Parathyroid adenoma (tissue), 2 donors: Measurements from ENCODE around the gene CPSF3.

Experiments used
- H2AFZ ChIP-seq: fragments of 300-600 bp; sonication (generic); one replicate; pipeline ENCODE4 v1.7.0; 2017; ENCODE audit warnings: antibody characterized with exemption, mild to moderate bottlenecking
- H3K27ac ChIP-seq: fragments of 300-600 bp; sonication (generic); one replicate; pipeline ENCODE4 v1.7.0; 2017
- H3K27me3 ChIP-seq: fragments of 300-600 bp; sonication (generic); one replicate; pipeline ENCODE4 v1.7.0; 2017; ENCODE audit warnings: low read length; ENCODE audit not compliant: control insufficient read depth, insufficient read depth
- H3K36me3 ChIP-seq: fragments of 300-600 bp; sonication (generic); one replicate; pipeline ENCODE4 v1.7.0; 2017; ENCODE audit warnings: low read length; ENCODE audit not compliant: control insufficient read depth, insufficient read depth
- H3K4me1 ChIP-seq: fragments of 300-600 bp; sonication (generic); one replicate; pipeline ENCODE4 v1.7.0; 2017; ENCODE audit warnings: control low read depth
- H3K4me2 ChIP-seq: fragments of 300-600 bp; sonication (generic); one replicate; pipeline ENCODE4 v1.7.0; 2017; ENCODE audit warnings: low read length
- H3K4me3 ChIP-seq: fragments of 300-600 bp; sonication (generic); one replicate; pipeline ENCODE4 v1.7.0; 2017; ENCODE audit warnings: low read depth, low read length
- H3K79me2 ChIP-seq: fragments of 300-600 bp; sonication (generic); one replicate; pipeline ENCODE4 v1.7.0; 2017; ENCODE audit warnings: control low read depth
- H3K9ac ChIP-seq: fragments of 300-600 bp; sonication (generic); one replicate; pipeline ENCODE4 v1.7.0; 2017; ENCODE audit warnings: mild to moderate bottlenecking
- H3K9me3 ChIP-seq: fragments of 300-600 bp; sonication (generic); one replicate; pipeline ENCODE4 v1.7.0; 2017; ENCODE audit warnings: low read length; ENCODE audit not compliant: control insufficient read depth
- TF ChIP-seq, protein P1 (sequence below): fragments of 300-600 bp; sonication (generic); IDR thresholded peaks from one replicate; pipeline ENCODE4 v1.7.0; 2017; ENCODE audit warnings: antibody characterized with exemption, mild to moderate bottlenecking
- donor health status: primary hyperparathyroidism.

Gene CPSF3

DNA sequence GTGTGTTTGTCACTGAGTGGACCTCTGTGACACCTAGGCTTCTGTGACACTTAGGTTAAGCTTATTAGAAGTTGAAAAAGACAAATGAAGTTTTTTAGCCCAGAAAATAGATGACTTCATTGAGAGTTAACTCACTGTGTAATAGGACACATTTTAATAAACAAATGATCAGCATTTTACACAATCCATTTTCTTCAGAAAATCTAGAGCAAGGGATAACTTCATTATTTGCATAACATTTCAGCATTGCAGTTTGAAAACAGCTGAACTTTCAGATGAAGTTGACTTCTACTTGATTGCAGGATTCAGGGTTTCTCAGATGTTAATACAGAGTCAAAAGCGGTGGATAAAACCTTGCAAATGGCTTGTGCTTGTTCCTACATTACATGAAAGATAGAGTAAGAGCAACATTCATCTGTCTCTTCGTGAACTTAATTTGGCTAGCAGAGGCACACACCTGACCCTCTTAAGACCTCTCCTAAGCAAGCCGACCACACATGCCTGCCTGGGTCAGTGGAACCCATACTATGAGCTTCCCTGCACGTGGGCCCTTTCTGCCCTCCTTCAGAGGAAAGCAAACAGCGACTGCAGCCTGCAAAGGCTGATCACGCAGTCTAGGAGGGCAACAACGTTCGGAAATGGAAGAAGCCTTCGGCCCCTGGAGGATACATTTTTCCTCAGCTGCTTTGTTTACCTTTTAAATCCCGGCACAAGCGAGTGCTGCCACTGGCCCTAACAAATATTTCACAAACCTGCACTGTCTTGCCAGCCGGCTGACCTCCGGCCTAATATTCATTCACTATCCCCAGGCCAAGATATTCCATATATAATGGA is 16.7 kb upstream of the CPSF3 start:
- no peaks in the 10 kb centered on the region for H3K4me1 ChIP-seq
- no peak overlapping the region for H2AFZ ChIP-seq
- TF ChIP-seq, protein P1, sequence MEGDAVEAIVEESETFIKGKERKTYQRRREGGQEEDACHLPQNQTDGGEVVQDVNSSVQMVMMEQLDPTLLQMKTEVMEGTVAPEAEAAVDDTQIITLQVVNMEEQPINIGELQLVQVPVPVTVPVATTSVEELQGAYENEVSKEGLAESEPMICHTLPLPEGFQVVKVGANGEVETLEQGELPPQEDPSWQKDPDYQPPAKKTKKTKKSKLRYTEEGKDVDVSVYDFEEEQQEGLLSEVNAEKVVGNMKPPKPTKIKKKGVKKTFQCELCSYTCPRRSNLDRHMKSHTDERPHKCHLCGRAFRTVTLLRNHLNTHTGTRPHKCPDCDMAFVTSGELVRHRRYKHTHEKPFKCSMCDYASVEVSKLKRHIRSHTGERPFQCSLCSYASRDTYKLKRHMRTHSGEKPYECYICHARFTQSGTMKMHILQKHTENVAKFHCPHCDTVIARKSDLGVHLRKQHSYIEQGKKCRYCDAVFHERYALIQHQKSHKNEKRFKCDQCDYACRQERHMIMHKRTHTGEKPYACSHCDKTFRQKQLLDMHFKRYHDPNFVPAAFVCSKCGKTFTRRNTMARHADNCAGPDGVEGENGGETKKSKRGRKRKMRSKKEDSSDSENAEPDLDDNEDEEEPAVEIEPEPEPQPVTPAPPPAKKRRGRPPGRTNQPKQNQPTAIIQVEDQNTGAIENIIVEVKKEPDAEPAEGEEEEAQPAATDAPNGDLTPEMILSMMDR = no peak
- no peaks in the 10 kb centered on the region for H3K27me3 ChIP-seq
- no peak overlapping the region for H3K4me3 ChIP-seq
- no peaks in the 10 kb centered on the region for H3K9me3 ChIP-seq
- no peaks in the 10 kb centered on the region for H3K36me3 ChIP-seq
- H3K9ac ChIP-seq = no peak overlapping the region
- no peak overlapping the region for H3K4me2 ChIP-seq
- no peaks in the 10 kb centered on the region for H3K79me2 ChIP-seq
- H3K27ac ChIP-seq = no peak overlapping the region

DNA sequence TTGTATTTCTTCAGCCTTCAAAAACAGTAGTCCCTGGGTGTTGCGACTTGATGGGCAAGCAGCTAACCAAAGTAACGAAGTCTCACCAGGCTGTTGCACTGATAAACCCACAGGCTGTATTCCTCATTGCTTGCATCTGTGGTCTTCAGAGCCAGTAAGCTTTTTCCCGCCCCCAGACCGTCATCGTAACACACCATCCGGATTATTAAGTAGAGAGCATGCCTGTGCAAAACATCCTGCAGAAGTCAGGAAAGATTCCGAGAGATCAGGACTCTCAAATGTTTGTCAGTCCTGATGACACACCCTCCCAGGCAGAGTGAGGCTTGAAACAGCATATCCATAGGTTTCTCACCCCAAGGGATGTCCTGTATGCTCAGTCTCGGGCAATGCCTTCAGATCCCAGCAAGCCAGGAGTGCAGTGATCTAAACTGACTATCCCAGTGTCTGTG is 16.1 kb upstream of the CPSF3 start:
- Histone ChIP-seq H3K36me3 (no peaks in the 10 kb centered on the region), H3K27ac (no peak overlapping the region), H3K9me3 (no peaks in the 10 kb centered on the region), H3K4me3 (no peak overlapping the region), H3K4me2 (no peak overlapping the region), H3K4me1 (no peaks in the 10 kb centered on the region), H3K9ac (no peak overlapping the region), H3K27me3 (no peaks in the 10 kb centered on the region), H3K79me2 (no peaks in the 10 kb centered on the region), H2AFZ (no peak overlapping the region)
- TF ChIP-seq, protein P1 = no peak

DNA sequence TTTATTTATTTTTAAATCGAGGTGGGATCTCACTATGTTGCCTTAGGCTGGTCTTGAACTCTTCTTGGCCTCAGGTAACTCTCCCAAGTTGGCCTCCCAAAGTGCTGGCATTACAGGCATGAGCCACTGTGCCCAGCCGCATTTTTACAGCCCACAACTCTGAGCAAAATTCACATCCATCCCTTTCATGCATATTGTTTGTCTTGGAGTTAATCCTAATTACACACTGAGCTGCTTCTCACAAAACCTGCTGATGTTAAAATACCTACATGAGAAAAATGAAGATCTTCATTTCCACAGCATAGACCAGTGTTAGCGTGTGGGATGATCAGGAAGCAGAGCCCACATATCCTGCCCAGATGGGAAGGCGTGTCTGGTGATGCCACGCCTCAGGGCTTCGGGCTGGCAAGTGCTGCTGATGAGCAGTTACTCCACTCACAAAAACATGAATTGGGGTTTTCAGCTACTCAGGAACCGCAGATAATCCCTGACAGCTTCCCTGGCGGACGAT is 14.8 kb upstream of the CPSF3 start:
- Histone ChIP-seq H3K9ac (no peak overlapping the region), H3K79me2 (no peaks in the 10 kb centered on the region), H3K36me3 (no peaks in the 10 kb centered on the region), H2AFZ (no peak overlapping the region), H3K27me3 (no peaks in the 10 kb centered on the region), H3K4me2 (no peak overlapping the region), H3K4me1 (no peaks in the 10 kb centered on the region), H3K4me3 (no peak overlapping the region), H3K27ac (no peak overlapping the region), H3K9me3 (no peaks in the 10 kb centered on the region)
- TF ChIP-seq, protein P1 = no peak

DNA sequence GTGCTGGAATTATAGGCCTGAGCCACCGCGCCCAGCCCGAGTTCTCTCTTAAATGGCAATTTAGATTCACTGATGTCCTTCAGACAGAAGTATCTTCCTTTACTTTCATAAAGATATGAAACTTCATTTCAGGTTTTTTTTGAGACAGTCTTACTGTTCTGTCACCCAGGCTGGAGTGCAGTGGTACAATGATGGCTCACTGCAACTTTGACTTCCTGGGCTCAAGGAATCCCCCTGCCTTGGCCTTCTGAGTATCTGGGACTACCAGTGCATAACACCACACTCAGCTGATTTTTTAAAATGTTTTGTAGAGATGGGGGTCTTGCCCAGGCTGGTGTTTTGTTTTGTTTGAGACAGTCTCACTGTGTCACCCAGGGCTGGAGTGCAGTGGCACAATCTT is 13.3 kb upstream of the CPSF3 start:
- Histone ChIP-seq H3K27me3 (no peaks in the 10 kb centered on the region), H3K36me3 (no peaks in the 10 kb centered on the region), H3K4me3 (no peak overlapping the region), H2AFZ (no peak overlapping the region), H3K9me3 (no peaks in the 10 kb centered on the region), H3K79me2 (no peaks in the 10 kb centered on the region), H3K4me2 (no peak overlapping the region), H3K4me1 (no peaks in the 10 kb centered on the region), H3K9ac (no peak overlapping the region), H3K27ac (no peak overlapping the region)
- TF ChIP-seq, protein P1 = no peak

DNA sequence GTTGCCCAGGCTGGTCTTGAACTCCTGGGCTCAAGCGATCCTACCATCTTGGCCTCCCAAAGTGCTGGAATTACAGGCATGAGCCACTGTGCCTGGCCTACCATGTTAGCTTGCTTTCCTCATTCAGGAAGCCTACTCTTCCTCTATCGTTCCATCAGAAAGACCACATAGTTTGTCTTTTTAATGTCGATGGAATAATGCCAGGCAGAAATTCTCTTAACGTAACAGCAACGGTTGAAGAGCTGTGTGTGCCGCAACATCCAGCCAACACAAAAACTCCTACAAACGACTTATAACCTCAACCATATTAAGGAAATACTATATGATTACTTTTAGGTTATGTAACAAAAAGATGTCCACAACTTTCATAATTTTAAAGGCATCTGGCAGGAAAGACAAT is 10.7 kb upstream of the CPSF3 start:
- Histone ChIP-seq H3K36me3 (no peaks in the 10 kb centered on the region), H2AFZ (no peak overlapping the region), H3K4me2 (no peak overlapping the region), H3K9me3 (no peaks in the 10 kb centered on the region), H3K27ac (no peak overlapping the region), H3K4me3 (no peak overlapping the region), H3K27me3 (no peaks in the 10 kb centered on the region), H3K4me1 (no peaks in the 10 kb centered on the region), H3K79me2 (no peaks in the 10 kb centered on the region), H3K9ac (no peak overlapping the region)
- TF ChIP-seq, protein P1 = no peak
